KG1 (cell line): ENCODE measurements around the gene SIX5.

ENCODE experiments used
- DNase-seq: peaks from one replicate; lab custom pipeline; 2025; lab: John Stamatoyannopoulos, UW

Gene SIX5

DNA sequence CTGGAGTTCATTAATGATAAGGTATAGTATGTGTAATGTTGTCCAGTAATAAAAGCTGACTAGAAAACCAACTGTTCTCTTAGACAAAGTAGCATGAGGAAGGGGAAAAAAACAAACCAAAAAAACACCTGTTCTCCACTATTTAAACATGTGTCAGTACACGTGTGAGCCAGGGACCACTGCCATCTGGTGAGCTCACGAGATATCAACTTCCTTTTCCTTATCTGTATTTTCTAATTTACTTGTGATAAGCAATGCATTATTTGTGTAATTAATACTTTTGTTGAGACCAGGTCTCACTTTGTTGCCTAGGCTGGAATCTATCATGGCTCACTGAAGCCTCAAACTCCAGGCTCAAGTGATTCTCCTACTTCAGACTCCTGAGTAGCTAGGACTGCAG lies 4.3 kb upstream of the SIX5 start:
- DNase-seq: no peak

DNA sequence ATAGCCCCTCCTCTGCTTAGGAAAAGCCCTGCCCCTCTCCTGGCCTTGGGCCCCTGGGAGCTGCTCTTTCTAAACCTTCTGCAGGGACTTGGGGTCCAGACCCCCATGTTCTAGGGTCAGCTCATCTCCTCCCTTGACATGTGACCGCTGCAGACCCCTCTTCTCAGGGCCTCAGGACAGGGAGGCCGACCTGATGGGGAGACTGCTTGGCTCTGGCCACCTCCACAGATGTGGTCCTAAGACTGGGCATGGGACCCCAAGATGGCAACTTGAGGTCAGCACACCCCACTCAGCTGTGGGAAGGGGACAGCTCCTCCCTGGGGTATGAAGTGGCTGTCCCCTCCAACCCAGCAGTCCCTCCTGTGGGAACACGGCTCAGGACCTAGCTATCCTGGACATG lies 3.9 kb upstream of the SIX5 start:
- no peak for DNase-seq

DNA sequence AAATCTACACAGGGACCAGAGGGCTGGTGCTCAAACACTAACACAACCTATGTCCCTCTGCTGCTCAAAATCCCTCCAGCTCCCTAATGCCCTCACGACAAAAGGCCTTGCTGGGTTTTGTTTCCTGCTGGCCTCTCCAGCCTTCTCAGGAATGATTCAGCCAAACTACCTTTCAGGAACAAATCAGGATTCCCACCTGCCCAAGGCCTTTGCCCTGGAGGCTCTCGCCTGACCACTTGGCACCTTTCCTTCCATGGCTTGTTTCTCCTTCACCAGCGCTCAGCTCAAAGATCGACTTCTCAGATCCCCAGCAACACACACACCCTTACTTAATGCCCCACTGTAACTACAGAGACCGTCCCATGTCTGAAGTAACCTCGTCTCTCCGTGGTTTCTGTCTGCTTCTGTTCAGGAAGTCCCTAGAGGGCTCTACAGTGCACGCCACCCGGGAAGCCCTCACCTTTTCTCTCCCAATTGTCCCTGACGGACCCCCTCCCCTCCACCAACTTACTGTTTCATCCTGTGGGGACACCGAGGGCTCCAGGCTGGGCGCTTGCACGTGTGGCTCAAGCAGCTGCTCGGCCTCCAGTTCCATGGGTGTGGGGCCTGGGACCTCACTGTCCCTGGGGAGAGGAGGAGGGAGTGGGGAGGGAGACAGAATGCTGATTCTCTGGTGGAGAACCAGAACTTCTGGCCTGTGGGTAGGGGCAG lies 3.2 kb upstream of the SIX5 start:
- no peak for DNase-seq

DNA sequence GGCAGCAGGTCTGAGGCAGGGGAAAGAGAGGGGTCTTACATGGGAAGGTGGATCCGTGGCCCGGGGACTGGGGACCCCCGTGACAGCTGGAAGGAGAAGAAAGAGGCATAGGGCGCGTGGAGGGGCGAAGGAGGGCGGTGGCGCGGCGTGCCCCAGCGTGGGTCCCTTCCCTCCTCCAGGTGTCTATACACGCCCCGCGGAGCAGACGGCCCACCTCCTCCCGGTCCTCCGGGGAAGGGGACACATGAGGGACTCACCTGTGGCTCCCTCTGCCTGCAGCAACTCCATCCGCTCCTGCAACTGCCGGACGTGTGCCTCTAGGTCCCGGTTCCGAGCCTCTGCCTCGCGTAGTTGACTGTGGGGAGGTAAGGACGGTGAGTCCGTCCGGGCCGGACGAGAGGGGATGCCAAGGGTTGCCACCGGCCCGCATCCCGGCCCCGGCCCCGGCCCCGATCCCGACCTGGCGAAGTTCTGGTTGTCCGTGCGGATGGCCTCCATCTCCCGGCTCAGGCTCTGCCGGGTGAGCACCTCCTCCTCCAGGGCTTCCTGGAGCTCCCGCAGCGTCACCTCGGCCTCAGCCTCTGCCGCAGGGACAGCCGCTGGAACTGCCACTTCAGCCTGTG lies 2.4 kb upstream of the SIX5 start:
- no peak for DNase-seq

DNA sequence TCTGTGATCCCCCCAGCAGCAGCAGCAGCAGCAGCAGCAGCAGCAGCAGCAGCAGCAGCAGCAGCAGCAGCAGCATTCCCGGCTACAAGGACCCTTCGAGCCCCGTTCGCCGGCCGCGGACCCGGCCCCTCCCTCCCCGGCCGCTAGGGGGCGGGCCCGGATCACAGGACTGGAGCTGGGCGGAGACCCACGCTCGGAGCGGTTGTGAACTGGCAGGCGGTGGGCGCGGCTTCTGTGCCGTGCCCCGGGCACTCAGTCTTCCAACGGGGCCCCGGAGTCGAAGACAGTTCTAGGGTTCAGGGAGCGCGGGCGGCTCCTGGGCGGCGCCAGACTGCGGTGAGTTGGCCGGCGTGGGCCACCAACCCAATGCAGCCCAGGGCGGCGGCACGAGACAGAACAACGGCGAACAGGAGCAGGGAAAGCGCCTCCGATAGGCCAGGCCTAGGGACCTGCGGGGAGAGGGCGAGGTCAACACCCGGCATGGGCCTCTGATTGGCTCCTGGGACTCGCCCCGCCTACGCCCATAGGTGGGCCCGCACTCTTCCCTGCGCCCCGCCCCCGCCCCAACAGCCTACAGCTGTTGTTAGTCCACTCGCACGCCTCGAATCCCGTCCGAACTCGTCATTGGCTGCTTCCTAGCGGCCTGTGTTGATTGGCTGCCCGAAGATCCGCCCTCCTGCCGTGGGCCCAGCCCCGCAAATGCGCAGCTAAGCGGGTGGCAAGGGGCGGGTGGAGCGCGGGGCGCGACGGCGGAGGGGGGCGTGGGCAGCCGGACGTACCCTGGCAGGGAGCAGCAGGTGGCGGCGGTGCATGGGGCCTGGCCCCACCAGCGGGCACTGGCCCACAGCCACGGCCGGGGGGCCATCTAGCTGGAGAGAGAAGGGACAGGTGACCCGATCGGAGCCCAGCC lies 1.4 kb upstream of the SIX5 start:
- peak; percentile 83 for DNase-seq

DNA sequence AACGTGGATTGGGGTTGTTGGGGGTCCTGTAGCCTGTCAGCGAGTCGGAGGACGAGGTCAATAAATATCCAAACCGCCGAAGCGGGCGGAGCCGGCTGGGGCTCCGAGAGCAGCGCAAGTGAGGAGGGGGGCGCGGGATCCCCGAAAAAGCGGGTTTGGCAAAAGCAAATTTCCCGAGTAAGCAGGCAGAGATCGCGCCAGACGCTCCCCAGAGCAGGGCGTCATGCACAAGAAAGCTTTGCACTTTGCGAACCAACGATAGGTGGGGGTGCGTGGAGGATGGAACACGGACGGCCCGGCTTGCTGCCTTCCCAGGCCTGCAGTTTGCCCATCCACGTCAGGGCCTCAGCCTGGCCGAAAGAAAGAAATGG lies 754 bp upstream of the SIX5 start:
- no peak for DNase-seq

GRCh38 chr19:45768655-45768983 lies 433 bp downstream of the SIX5 start:
- DNase-seq: peak; percentile 38

DNA sequence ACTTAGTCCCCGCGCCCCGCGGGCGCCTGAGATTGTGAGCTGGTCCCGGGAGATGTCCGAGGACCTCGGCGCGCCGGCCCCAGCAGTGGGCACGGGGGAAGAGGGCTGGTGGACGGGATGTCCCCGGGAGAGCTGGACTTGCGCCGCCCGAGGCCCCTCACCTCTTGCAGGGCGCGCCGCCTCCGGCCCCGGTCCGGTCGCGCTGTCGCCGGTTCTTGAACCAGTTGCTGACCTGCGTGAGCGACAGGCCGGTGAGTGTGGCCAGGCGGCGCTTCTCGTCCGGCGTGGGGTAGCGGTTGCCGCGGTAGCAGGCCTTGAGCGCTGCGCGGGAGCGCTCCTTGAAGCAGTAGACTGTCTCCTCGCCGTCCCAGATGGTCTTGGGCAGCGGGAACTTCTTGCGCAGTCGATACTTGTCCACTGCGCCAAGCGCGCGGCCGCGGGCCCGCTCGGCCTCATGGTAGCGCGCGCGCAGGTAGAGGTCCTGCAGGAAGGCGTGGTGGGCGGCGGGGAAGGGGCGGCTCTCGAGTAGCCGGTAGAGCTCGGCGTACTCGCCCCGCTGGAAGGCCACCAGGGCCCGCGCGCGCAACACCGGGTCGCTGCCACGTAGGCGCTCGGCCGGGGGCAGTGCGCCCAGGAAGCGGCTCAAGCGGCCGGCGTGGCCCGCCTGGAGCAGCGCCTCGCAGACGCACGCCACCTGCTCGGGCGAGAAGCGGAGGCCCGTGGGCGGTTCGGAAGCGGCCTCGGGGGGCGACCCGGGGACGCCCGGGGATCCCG lies 984 bp downstream of the SIX5 start:
- no peak for DNase-seq

DNA sequence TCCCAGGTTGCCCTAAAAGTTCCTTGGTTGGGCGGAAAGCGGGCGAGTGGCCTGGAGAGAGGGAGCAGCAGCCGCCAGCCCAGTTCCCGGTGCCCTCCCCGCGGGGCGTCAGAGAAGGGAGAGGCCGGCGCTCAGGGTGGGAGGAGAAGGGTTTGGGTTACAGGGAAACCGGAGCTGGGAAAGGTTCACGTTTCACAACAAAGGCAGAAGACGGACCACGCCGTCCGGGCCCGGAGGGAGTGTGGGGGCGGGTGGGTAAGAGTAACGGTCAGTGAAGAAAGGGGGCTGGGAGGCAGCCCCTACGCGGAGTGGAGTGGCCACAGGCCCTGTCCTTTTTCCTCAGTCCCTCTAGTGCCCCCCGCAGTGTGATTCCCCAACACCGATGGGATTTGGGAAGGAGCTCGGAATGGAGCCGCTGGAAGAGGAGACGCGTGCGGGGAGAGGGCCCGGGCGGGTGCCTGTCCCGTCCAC lies 1.6 kb downstream of the SIX5 start:
- no peak for DNase-seq

DNA sequence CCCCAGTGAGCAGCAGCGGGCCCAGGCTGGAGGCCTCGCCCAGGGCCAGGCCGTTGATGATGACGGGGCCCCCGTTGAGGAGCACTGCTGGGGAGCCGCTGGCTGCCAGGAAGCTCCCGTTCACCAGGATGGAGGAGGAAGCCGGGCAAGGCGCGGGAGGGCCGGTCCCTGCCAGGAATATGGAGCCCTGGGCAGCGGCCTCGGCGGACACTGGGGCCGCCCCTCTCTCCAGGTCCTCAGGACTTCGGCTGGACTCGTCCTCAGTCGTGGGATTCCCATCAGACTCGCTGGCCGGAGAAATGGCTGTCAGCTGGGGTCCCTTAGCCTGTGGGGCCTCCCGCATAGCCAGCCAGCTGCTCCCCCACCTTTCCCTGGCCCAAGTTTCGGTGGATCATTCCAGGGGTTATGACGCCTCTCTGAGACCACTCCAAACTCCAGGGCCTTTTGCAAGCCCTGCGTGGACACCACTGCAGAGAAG lies 2.1 kb downstream of the SIX5 start:
- no peak for DNase-seq

- no peak for DNase-seq
These were observed 2.7 kb downstream of the SIX5 start for GRCh38 chr19:45766296-45766868.

DNA sequence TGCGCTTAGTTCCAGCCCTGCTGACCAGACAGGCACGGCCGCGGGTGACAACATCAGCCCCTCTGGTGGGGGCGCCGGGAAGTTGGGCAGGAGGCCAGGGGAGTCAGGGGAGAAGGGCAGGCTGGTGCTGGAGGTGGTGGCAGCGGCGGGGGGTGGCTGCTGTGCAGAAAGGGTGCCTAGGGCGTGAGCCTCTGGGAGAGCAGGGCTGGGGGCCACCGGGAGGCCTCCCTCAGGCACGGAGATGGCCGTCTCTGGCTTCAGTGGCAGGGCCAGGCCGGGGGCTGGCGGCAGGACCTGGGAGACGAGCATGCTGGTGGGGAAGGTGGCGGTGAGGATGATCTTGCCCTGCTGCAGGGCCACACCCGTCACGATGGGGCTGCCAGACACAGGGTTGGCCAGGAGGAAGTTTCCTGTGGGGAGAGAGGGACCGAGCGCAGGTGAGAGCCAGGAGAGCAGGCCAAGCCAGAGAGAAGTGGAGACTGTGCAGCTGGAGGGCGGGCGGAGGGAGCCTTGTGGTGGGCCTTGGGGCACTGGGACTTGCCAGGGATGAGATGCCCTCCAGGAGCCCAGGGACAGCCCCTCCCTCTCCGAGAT lies 3.3 kb downstream of the SIX5 start:
- no peak for DNase-seq

DNA sequence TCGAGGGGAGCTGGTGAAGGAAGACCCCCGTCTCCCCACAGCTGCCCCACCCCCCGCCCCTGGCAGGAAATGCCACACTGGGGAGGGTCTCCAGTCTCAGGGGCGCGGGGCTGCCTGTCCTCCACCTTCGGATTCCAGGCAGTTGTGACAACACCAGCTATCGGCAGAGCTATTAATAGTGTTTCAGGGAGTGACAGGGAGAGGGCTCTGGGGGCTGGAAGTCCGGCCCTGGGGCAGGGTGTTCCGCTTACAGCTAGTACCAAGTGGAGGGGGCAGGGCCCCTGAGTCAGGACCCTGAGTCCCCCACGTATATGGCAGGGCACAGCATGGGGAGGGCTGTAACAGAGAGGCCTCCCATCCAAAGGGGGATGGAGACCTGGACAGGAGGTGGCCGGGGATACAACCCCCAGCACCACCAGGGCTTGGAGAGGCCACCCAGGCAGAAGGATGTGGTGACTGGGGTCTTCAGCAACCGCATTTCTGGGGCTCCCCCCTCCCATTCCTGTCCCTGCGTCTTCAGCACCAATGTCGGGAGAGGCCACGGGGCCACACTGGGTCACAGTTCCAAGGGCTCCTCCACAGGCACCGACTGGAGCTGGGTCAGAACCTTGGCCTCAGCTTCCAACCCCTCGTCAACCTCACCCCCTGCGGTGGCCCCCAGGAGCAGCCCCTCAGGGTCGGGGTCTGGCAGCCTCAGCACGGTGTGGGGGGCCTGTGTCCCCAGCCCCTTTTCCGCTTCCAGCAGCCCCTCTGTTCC lies 3.9 kb downstream of the SIX5 start:
- DNase-seq: no peak

GRCh38 chr19:45764475-45764874 lies 4.6 kb downstream of the SIX5 start:
- no peak for DNase-seq

DNA sequence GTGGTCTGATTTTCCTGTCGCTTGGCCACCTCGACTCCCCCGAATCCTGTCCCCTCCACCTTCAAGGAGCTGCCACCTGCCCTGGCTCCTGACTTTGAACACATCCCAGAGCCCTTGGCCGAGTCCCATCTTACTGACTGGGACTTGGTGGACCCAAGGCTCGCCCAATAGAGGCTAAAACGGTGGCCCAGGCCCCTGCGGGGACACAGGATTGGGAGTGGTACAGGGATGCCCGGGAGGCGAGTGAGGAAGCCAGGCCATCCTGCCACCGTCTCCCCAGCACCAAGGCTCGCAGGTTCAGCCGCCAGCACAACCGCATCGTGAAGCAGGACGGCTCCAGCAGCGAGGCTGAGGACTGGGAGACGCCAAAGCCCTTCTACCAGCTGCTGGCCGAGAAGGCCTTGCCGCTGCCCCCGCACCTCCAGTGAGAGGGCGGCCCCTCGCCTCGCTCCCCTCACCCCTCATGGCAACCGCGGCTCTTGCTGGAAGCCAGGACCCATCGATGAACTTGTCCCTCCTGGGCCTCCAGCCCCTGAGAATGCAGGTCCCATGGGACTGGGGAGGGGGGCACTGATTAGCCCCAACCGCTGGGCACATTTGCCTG lies 5.3 kb downstream of the SIX5 start:
- no peak for DNase-seq

DNA sequence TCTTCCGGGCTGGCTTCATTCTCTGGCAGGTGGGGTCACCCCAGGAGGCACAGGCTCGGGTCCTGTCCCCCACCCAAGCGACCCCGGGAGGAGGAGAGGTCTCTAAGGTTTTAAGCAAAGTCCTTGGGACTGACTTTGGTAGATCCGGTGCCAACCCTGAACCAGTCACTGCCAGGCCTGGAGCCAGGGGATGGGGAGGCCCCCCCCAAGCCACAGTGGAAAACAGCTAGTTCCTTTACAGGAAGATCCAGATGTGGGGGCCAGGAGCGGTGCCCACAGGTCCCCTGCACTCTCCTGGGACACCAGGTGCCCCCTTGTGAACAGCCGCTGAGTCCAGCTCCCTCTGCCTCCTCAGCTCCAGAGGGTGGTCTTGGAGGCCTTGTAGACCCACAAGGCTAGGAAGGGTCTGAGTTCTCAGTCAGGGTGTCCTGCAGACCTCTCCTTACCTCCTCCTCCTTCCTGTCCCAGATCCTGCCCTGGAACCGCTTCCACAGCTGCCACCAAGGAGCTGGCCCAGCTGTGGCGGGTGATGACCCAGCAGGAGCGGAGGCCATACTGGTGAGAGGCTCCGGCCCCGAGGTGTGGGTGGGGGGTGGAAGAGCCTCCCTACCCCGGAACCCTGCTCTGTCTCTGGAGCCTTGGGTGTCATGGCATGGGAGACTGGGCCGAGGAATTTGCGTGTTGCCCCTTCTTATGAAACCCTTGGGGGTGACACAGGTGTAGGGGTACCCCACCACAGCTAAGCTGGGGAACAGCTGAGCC lies 6.0 kb downstream of the SIX5 start:
- no peak for DNase-seq

DNA sequence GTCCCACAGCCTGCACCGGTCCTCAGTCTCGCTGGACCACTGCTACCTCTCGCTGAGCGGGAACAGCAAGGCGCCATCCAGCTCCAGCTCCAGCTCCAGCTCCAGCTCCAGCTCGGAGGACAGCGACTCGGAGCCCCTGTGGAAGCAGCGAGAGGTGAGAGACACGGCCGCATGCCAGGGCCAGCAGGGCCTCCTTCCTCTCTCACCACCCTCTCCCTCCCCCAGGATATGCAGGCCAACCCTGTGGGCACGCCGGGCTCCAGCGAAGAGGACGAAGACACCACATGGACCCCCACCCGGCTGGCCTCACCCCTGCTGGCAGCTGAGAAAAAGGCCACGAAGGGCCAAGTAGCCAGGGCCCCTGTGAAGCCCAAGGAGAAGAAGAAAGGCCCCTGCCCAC lies 7.3 kb downstream of the SIX5 start:
- DNase-seq: no peak

GRCh38 chr19:45758921-45759320 lies 10.1 kb downstream of the SIX5 start:
- no peak for DNase-seq

- no peak for DNase-seq
These were observed 11.4 kb downstream of the SIX5 start for GRCh38 chr19:45757695-45758094.
